HG02763 (cell line): ENCODE data around the gene CFAP299.

ENCODE experiments used
- ATAC-seq: cut with Tn5 transposase; IDR thresholded peaks from one replicate; pipeline ENCODE4 v1.9.1; 2021; ENCODE audit warnings: mild to moderate bottlenecking, moderate library complexity; ENCODE audit not compliant: unreplicated experiment

CFAP299 gene

DNA sequence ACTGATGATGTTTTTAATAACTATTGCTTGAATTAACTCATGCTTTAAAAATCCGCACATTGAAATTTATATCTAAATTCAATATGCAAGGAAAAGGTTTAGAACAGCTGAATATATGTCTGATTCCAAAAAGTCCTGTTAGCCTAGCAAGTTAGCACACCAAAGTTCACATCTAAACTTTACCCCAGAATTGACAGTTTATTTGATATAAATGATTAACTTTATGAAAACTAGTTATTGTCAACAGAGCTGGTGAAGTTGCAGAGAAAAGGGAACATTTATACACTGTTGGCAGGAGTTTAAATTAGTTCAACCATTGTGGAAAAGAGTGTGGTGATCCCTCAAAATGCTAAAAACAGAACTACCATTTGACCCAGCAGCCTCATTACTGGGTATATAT lies 574.4 kb downstream of the CFAP299 start:
- no peak for ATAC-seq

DNA sequence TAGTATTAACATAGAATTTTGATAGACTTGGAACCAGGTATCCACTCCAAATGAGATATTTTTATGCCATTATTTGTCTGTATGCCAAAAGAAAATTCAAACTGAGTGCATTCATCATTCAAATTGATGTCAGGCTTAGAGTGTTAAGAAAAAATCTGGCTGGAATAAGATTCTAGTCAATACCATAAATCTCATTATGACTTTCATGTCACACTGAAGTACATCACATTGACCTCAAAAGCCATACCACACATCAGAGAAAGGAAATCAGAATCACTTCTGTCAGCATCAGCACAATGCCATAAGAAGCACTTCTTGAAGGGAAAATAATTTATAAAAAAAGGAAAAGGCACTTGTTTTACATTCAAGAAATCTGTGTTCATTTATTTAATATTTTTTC lies 575.9 kb downstream of the CFAP299 start:
- no peak for ATAC-seq

DNA sequence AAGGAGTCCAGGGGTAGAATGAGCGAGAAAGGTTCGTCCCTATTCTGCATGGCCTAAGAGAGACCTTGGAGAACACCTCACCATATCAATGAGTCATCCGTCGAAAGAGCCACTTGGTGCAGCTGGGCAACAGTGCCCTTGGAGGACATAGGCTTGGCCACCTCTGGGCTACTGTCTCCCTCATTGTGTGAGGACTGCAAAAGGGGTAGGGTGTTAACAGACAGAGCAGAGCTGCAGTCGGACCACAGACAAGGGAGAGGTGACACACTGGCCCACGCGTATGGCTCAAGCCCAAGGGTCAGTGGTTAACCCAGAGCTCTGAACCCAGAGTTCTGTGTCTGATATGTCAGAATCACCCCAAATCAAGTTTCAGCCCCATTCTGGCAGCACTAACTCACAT lies 576.8 kb downstream of the CFAP299 start:
- no peak for ATAC-seq

DNA sequence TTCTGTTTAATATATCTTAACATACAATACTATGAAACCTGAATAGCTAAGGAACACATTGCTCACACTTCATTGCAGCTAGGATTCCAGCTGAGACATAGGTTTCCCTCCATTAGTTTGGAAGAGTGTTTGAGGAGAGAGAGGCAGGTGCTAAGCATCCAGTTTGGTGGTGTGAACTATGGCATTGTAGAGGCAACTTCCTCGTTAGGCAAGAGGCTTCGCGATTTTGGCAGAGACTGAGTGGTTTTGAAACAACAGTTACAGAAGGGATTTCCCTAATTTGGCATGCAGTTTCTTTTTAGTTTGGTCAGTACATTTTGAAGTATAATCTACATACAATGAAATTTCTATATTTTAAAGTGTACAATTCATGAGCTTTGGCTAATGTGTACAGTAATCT lies 577.9 kb downstream of the CFAP299 start:
- ATAC-seq: peak; percentile 91

DNA sequence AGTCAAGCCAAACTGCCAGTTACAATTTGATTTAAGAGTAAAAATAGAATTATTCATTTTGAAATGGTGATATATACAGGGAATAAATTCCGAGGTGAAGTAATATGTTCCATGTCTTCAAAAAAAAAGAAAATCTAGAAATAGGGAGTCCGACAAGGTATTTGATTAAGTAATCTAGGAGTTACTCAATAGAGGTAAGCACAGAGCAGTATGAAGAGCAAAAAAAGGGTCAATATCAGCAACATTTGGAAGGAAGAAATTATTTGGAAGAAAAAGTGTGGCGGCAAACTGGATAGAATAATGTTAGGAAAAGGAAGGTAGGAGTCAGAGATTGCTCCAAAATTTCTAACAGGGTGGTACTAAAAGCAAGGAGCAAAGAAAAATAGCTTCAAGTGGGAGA lies 581.2 kb downstream of the CFAP299 start:
- no peak for ATAC-seq

DNA sequence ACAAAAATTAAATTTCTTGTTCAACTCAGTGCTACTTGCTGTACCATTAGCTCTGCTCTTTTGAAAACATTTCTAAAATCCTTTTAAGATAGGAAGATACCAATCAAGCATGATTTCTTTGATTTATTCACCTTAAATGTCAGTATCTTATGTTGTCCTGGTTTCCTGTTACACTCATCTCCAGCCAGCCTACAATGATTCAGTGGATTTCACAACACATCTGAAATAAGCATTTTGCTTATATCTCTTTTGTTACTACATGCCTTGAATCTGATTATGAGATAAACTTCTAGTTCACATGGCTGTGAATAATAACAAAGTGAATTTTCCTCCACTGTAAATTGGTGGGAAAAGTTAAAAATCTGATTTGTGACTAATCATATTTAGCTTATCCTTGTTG lies 582.5 kb downstream of the CFAP299 start:
- no peak for ATAC-seq

DNA sequence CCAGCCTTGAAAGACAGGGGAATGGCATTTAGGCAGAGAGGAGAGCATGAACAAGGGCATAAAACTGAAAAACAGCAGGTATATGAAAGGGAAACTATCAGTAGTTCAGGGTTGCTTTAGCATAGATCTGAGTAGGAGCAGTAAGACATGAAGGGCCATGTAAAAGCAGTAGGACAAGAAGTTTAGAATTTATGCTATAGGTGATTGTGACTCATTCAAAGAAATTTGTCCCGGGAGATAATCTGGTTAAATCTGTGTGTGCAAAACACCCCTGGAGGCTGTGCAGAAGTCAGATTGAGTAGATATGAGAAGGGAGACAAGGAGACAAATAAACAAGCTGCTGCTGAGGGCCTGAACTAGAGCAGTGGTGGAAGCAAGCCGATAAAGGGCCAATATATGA lies 585.9 kb downstream of the CFAP299 start:
- ATAC-seq: no peak

DNA sequence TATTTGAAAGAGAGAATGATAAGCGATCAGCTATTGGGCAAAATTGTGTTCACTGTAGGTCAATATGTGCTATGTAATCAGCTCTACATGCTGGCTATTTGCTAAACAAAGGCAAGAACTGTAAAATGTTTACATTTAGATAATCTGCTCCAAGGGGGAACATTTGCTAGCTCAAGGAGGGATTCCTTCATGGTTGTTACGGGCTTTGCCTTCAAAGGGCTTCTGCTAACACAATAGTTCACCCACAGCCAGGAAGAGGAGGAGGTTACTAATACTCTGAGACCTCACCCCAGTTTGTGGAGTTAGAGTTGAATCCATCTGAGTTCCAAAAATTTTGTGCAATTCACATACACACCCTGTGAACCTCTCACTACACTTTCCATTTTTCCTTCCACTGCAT lies 587.4 kb downstream of the CFAP299 start:
- no peak for ATAC-seq

DNA sequence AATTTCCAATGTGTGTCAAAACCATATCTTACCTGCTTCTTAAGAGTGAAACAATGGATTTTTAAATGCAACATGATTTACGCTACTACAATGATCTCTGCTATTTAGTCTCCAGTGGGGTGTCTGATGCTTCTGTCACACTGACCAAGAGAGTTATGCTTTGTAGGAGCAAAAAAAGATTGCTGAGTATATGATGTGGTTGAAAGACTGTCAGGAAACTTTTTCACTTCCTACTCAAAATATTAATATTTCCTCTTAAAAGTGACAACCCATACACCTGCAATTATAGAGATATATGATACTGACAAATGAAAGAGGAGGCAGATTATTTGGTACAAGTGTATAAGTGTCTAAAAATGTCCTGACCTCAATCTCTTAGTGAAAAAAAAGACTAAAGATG lies 589.8 kb downstream of the CFAP299 start:
- ATAC-seq: no peak

DNA sequence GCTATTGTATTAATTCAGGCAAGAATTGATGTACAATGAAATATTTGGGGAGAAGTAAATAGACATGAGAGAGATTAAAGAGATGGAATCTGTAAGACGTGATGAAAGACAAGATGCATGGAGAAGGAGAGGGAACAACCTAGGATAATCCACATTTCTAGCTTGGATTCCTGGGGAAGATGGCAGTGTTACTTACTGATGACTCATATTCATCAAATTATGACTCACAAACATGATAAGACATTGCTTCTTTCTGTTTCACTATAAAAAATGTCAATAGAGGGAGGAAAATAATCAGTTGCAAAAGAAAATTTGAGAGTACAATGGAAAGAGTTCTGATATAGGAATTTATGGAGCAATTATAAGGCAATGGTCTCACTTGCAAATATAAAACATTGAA lies 590.9 kb downstream of the CFAP299 start:
- no peak for ATAC-seq

DNA sequence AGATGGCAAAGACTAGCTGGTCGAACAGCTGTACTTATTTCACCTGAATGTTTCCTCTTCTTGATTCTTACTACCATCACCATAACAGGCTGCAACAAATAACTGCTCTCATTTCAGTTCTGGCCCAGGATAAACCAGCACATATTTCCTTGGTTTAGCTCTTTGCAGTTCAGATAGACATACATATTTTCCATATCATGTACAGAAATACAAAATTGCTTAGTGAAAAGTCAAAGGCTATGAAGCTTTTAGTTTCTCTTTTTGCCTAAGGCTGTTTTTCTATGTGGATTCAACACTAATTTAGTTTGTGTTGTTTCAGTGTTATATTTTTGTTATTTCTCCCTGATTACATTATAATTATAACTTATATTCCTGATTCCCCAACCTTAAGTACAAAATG lies 591.4 kb downstream of the CFAP299 start:
- ATAC-seq: no peak

DNA sequence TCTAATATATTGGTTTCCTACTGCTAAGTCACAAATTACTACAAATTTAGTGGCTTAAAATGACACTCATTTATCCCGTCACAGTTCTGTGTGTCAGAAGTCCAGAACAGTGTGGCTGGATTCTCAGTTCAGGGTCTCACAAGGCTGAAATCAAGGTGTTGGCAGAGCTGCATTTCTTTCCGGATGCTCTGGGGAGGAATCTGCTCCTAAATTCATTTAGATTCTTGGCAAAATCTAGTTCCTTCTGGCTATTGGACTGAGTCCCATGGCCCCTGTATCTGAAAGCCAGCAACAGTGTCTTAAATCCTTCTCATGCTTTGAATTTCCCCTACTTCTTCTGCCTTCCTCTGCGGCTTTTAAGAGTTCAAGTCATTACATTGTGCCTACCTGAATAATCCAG lies 591.9 kb downstream of the CFAP299 start:
- no peak for ATAC-seq

DNA sequence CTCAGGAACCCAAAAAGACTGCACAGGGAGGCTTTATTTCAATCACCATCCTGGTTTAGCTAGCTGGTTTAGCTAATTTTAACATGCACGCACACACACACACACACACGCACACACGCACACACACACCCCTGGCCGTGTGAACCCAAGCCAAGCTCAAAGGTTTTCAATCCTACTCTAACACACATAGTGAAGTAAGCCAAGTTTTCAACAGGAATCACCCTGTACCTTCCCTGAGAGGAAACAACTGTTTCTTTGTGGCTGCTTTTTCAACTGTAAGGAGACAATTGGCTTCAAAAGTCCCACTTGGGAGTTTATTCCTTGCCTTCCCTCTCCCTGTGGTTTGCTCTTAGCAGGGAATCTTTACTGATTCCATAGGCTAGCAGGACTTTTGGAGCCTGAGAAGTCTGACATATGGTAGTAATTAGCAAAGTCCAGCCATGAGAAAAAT lies 596.1 kb downstream of the CFAP299 start:
- no peak for ATAC-seq

DNA sequence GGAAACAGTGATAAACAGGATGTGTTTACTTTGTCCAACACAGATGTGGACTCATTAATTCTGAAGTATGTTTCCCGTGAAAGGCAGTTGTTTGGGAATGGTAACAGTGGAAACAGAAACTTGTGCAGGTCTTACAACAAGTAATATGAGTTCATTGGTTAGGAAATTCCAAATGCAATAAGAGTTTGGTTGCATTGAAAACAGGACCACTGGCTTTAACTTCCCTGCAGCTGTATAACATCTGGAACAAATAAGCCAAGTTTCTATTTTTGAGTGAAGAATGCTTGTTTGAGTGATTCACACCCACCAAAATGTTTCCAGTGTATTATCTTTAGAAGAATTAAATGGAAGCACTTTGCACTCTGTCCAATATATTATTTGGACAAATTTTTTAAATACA lies 612.6 kb downstream of the CFAP299 start:
- ATAC-seq: no peak

DNA sequence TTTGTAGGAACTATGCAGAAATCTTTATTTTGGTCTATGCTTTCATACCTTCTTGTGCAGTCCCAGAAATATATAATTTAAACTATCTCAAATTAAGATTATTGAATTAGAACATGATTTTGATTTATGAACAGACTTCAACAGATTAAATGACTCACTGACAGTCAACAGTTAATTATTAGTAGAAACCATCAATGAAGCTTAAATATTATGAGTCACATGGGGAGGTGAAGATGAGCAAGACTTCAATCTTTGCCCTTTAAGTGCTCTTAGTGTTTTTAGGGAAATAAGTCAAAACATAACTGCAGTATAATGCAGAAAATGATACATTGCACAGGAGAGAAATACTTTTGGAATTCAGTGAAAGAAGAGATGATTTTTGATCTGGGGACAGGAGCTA lies 613.5 kb downstream of the CFAP299 start:
- ATAC-seq: no peak

DNA sequence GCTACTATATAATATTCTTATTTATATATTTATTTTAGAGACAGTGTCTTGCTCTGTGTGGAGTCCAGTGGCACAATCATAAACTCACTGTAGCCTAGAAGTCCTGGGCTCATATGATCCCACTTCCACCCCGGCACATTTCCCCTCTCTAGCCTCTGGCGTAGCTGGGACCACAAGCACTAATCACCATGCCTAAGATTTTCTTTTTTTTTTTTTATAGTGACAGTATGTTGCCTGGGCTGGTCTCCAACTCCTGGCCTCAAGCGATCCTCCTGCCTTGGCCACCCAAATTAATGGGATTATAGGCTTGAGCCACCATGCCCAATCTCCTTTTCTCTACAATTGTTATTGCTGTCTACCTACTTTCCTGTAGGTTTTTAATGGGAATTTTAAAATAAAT lies 620.9 kb downstream of the CFAP299 start:
- no peak for ATAC-seq

DNA sequence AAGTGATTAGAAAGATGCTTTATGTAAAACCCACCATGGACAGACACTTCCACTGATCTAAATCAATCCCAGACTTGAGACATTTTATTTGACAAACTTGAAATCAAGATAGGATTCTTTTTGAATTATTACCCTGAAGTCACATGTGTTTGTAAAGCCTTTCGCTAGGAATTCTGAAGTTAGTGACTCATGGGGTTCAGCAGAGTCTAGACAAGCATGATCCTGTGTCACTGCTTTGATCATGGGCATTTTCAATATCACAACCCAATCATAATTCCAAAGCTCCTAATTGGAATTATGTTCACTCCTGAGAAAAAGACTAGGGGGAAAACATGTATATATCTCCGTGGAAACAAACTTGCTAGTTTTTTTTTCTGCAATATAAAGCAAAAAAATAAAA lies 627.5 kb downstream of the CFAP299 start:
- no peak for ATAC-seq

DNA sequence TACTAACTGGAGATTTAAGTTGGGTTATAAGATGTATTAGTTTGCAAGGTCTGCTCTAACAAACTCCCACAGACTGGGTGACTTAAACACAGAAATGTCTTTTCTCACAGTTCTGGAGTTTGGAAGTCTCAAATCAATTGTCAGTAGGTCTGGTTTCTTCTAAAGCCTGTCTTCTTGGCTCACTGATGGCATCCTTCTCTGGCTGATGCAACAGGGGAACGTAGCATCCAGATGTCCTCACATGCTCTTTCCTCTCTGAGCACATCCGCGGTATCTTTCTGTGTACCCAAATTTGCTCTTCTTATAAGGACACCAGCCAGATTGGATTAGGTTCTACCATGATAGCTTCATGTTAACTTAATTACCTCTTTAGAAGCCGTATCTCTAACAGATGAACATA lies 631.8 kb downstream of the CFAP299 start:
- no peak for ATAC-seq

DNA sequence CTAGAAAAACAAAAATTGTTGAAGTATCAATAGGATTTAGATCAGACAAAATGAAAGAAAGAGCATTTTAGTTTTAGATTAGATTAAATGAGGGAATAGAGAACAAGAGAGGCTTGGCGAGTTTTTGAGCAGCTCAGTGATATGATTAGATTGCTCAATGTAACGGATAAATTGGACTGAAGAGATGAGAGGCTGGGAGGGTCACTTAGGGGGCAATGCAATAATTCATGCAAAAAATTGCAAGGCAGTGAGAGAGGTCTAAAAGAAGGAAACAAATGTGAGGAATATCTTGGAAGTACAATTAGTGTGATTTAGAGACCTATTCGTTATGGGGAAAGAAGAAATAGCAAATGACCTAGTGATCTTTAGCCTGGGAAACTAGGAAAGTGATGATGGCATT lies 644.7 kb downstream of the CFAP299 start:
- ATAC-seq: no peak

DNA sequence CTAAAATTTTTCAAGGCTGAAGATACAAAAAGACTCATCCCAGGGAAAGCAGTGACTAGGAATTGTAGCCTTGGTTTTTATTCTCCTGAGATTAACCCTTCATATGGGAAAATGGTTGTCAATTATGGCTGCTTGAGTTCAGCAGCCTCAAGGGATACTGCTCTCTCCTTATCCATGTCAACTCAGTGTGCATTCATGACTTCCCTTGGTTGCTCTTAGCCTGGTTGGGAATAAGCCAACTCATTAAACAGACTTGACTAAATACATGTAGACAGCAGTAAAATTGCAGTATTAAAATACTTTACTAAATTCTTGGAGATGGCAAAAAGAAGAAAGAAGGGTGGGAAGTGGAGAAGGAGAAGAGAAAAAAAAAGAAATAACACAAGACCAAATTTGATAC lies 650.5 kb downstream of the CFAP299 start:
- ATAC-seq: no peak

DNA sequence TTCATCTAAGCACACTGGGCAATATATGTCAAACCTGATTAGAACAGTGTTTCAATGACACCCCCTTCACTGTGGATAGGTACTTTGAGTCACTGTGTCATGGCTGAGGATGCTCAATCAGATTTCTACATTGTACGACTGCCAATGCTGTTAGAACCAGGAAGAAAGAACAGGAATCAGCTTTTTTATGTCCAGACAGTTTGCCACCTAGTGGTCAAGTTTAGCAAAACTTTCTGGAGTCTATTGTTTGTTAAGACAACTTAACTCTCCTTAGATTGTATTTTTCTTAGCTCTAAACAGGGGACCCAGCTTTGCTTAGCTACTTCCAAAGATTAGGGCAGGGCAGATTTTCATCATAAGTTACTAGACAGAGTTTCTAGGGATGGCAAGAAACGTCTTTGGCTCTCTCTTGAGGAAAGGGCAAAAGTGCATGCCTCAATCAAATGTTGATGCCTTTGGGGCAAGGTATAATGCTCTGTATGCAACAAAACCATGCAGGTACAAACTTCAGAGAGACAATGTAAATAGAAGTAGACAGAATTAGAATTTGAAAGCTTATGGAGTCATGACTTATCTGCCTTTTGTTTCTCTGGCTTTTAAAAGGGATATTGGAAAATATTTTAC lies 654.5 kb downstream of the CFAP299 start:
- ATAC-seq: peak; percentile 81

DNA sequence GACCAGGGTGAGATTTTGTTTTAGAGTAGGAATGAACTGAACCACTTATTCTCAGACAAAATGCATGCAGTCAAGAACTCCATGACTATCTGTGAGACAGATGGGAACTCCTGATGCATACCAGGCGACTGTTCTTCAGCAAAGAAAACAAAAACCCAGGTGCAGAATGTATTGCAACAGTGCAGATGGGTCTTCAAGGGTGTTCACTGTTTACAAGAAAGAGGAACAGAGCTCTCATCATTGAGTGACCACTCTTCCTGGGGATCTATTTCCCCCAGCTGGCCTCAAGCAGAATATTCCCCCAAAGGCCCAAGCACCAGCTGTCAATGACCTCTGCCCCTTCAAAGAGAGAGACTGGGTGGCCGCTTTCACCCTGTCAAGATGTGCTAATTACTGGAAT lies 655.3 kb downstream of the CFAP299 start:
- peak; percentile 48 for ATAC-seq

DNA sequence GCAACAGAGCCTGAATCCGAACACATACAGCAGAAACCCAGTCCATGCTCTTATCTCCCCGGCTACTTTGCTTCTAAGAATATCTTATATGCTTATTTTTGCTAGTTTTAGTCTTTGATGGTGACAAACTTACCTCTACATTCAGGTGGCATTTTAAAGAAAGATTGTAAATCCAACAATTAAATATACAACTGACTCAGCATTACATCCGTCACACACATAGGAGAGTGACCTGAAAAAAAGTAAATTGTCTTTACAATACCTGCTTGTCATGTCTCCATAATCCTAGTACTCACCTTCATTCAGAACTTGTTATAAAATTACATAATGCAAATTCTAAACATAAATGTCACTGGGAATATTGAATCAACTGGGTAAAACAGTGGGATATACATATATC lies 664.4 kb downstream of the CFAP299 start:
- ATAC-seq: no peak
